PC-3 (cell line): ENCODE measurements around the gene IGFBP1. TPM values are rescaled to one million over a fixed set of nuclear protein-coding genes. Genes with fewer than 3 reads are reported as not detected.

Experiments
- ATAC-seq: fragments of 200-7000 bp; cut with Tn5 transposase; 2 replicates; pipeline ENCODE4 v1.9.1; 2020; ENCODE audit warnings: mild to moderate bottlenecking, moderate library complexity
- BruUV-seq: library from RNA; stranded (reverse); fragments of 400-500 nt; replicated peaks from 2 replicates; lab custom pipeline; 2021; lab: Mats Ljungman, UMichigan
- CTCF ChIA-PET: fragments of 300-600 bp; sonication (Branson Sonifier 250); formaldehyde crosslinking; loops from one replicate; lab custom pipeline; 2022; ENCODE audit warnings: antibody characterized with exemption; lab: Charles Lee
- POLR2A ChIA-PET: fragments of 300-600 bp; sonication (Branson Sonifier 250); formaldehyde crosslinking; loops from one replicate; lab custom pipeline; 2022; ENCODE audit warnings: antibody characterized with exemption; ENCODE audit not compliant: unreplicated experiment; lab: Charles Lee
- DNase-seq: peaks from one replicate; pipeline ENCODE4 v3.0.0-alpha.2; 2015
- H2AFZ ChIP-seq: fragments of 300-600 bp; sonication (generic); 2 replicates; pipeline ENCODE4 v1.6.0; 2016; ENCODE audit warnings: antibody characterized with exemption, low read length
- H3F3A ChIP-seq: fragments of 300-600 bp; sonication (generic); one replicate; pipeline ENCODE4 v1.6.0; 2017; ENCODE audit warnings: antibody characterized with exemption, low read length, control low read depth, mild to moderate bottlenecking; ENCODE audit not compliant: unreplicated experiment
- H3K27ac ChIP-seq: fragments of 300-600 bp; sonication (generic); 2 replicates; pipeline ENCODE4 v1.5.1; 2016; ENCODE audit warnings: mild to moderate bottlenecking, low read length
- H3K27me3 ChIP-seq: fragments of 300-600 bp; sonication (generic); 2 replicates; pipeline ENCODE4 v1.6.1; 2016; ENCODE audit warnings: low read length, mixed read lengths
- H3K36me3 ChIP-seq: fragments of 300-600 bp; sonication (generic); 2 replicates; pipeline ENCODE4 v1.6.1; 2016; ENCODE audit warnings: low read depth, mixed run types, low read length, mixed read lengths
- H3K4me1 ChIP-seq: fragments of 300-600 bp; sonication (generic); 2 replicates; pipeline ENCODE4 v1.5.1; 2016; ENCODE audit warnings: low read length; ENCODE audit not compliant: insufficient read depth
- H3K4me2 ChIP-seq: fragments of 300-600 bp; sonication (generic); 2 replicates; pipeline ENCODE4 v1.6.0; 2016; ENCODE audit warnings: low read length
- H3K4me3 ChIP-seq: fragments of 300-600 bp; sonication (generic); 2 replicates; pipeline ENCODE4 v1.5.1; 2016; ENCODE audit warnings: mild to moderate bottlenecking, low read length, mixed read lengths
- H3K79me2 ChIP-seq: fragments of 300-600 bp; sonication (generic); 2 replicates; pipeline ENCODE4 v1.6.1; 2017; ENCODE audit warnings: low read length, mixed read lengths
- H3K9ac ChIP-seq: fragments of 300-600 bp; sonication (generic); 2 replicates; pipeline ENCODE4 v1.6.0; 2016; ENCODE audit warnings: mild to moderate bottlenecking, low read length
- H3K9me2 ChIP-seq: fragments of 300-600 bp; sonication (generic); replicated peaks from 2 replicates; pipeline ENCODE4 v1.6.1; 2016; ENCODE audit warnings: mixed run types, low read length, mixed read lengths
- H3K9me3 ChIP-seq: fragments of 300-600 bp; sonication (generic); 2 replicates; pipeline ENCODE4 v1.6.1; 2016; ENCODE audit warnings: low read length, mixed read lengths
- H4K20me1 ChIP-seq: fragments of 300-600 bp; sonication (generic); 2 replicates; pipeline ENCODE4 v1.6.1; 2016; ENCODE audit warnings: low read length, mixed read lengths
- EZH2 ChIP-seq: fragments of 300-600 bp; sonication (generic); IDR thresholded peaks from one replicate; pipeline ENCODE4 v1.6.1; 2017; ENCODE audit warnings: antibody characterized with exemption, mild to moderate bottlenecking, low read length; ENCODE audit not compliant: unreplicated experiment
- EZH2phosphoT487 ChIP-seq: fragments of 300-600 bp; sonication (generic); IDR thresholded peaks from 2 replicates; pipeline ENCODE4 v1.6.1; 2018; ENCODE audit warnings: mild to moderate bottlenecking, antibody characterized with exemption, low read length, borderline replicate concordance
- intact Hi-C: fragments of 100-400 bp; cut with micrococcal nuclease; formaldehyde crosslinking; loops from 2 replicates; pipeline ENCODE4 v1.9.0; 2023
- total RNA-seq: library from RNA; depleted of rRNA; stranded (reverse); fragments of >200 nt; gene quantifications from 2 replicates; pipeline ENCODE4 v1.2.3, GENCODE V29; 2014
- TF ChIP-seq, protein P1 (sequence below): fragments of 300-600 bp; sonication (generic); conservative IDR thresholded peaks from 2 replicates; pipeline ENCODE4 v1.5.1; 2017; ENCODE audit warnings: antibody characterized with exemption, low read depth, mild to moderate bottlenecking, low read length

Gene IGFBP1
- total RNA-seq, 1 experiment from 2014 or later: 1.5 TPM

DNA sequence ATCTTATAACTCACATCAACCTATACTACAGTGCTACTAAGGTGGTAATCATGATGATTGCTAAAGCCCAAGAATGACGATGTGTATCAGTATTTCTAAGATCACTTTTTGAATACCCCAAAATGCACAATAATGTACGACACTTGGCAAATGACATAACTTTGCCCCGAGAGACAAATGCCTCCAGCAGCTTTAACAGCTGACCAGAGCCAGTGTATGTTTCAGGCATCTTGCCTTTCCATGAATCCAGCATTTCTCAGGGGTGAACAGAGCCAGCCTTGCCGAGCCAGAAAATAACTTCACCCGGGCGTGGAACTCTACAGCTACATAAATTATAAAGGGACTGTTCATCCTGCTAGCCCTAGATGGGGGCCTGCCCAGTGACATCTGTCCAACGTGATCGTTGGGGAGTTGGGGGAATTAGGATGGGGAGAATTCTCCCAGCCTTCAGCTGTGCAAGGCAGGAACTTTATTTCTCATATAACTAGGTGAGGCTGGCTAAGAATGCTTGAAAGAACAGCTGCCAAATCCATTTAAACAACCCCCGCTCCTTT is 31.0 kb downstream of the IGFBP1 start:
- BruUV-seq: no TSS peak
- peaks cover 17% of the 10 kb centered on the region; the same call in 1 of the 2 replicates for H3K79me2 ChIP-seq
- intact Hi-C loops: loop anchor here (2.0 to 5.0 kb wide), 2 partner anchors 833 to 1183 kb away; no protein-coding TSS in a partner anchor
- TF ChIP-seq EZH2phosphoT487 (no peak), EZH2 (no peak)
- TF ChIP-seq, protein P1, sequence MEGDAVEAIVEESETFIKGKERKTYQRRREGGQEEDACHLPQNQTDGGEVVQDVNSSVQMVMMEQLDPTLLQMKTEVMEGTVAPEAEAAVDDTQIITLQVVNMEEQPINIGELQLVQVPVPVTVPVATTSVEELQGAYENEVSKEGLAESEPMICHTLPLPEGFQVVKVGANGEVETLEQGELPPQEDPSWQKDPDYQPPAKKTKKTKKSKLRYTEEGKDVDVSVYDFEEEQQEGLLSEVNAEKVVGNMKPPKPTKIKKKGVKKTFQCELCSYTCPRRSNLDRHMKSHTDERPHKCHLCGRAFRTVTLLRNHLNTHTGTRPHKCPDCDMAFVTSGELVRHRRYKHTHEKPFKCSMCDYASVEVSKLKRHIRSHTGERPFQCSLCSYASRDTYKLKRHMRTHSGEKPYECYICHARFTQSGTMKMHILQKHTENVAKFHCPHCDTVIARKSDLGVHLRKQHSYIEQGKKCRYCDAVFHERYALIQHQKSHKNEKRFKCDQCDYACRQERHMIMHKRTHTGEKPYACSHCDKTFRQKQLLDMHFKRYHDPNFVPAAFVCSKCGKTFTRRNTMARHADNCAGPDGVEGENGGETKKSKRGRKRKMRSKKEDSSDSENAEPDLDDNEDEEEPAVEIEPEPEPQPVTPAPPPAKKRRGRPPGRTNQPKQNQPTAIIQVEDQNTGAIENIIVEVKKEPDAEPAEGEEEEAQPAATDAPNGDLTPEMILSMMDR: no peak
- no peaks in the 10 kb centered on the region; the same call in 1 of the 2 replicates for H3K36me3 ChIP-seq
- peaks cover 3% of the 10 kb centered on the region; the same call in 1 of the 2 replicates for H4K20me1 ChIP-seq
- H3K4me3 ChIP-seq: peak overlapping the region; percentile 80
- ChIA-PET POLR2A (no interaction called here), CTCF (no interaction called here)
- no peak for DNase-seq
- no peak for ATAC-seq
- no peak overlapping the region for H3K27ac ChIP-seq
- no peaks in the 10 kb centered on the region for H3K9me2 ChIP-seq
- H3F3A ChIP-seq: no peaks in the 10 kb centered on the region
- 0 out of 2 replicates have a peak overlapping the region, but pooled peaks have one; percentile 34 for H3K9ac ChIP-seq
- peak overlapping the region; percentile 66; the same call in 1 of the 2 replicates for H2AFZ ChIP-seq
- no peaks in the 10 kb centered on the region for H3K27me3 ChIP-seq
- peaks cover 48% of the 10 kb centered on the region for H3K4me1 ChIP-seq
- peak overlapping the region; percentile 90 for H3K4me2 ChIP-seq
- no peaks in the 10 kb centered on the region for H3K9me3 ChIP-seq

DNA sequence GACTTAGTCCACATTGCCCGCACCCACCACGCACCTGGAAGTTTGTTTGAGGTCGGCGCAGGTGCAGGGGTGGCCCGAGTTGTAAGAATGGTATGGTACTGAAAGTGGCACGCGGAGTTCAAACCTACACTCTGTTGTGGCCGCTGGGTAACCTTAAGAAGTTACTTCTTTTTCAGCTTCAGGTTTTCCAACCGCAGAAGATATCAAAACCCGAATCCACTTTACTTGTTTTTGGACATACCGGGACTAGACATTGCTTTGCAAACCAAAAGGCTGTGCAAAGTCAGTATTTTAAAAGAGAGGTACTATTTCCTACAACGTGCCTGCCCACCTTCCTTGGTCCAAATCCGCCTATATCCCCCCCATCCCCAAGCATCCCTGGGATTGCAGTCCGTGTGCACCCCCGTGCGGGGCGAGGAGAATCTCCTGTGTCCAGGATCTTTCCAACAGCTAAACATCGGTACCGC is 31.7 kb downstream of the IGFBP1 start:
- Histone ChIP-seq H3K4me3 (peak overlapping the region; percentile 80), H2AFZ (peak overlapping the region; percentile 66), H3K27ac (no peak overlapping the region), H3K4me1 (peaks cover 53% of the 10 kb centered on the region), H3K4me2 (peak overlapping the region; percentile 90), H3K9me2 (no peaks in the 10 kb centered on the region), H4K20me1 (peaks cover 3% of the 10 kb centered on the region; the same call in 1 of the 2 replicates), H3K9ac (peak overlapping the region; percentile 34), H3K9me3 (no peaks in the 10 kb centered on the region), H3K79me2 (peaks cover 17% of the 10 kb centered on the region; the same call in 1 of the 2 replicates), H3F3A (no peaks in the 10 kb centered on the region), H3K27me3 (no peaks in the 10 kb centered on the region), H3K36me3 (no peaks in the 10 kb centered on the region; the same call in 1 of the 2 replicates)
- ATAC-seq (no peak), DNase-seq (no peak)
- intact Hi-C loops: loop anchor here (2.0 to 5.0 kb wide), 6 partner anchors 217 to 1332 kb away; no protein-coding TSS in a partner anchor
- ChIA-PET POLR2A (no interaction called here), CTCF (no interaction called here)
- BruUV-seq: TSS peak; percentile 58
- TF ChIP-seq, protein P1: no peak
- TF ChIP-seq EZH2: no peak
- TF ChIP-seq EZH2phosphoT487: no peak
